HFFc6 (cell line): ENCODE measurements around the gene ORC2. TPM values are rescaled to one million over a fixed set of nuclear protein-coding genes. Genes with fewer than 3 reads are reported as not detected.

Experiments used
- DNase-seq: peaks from one replicate; pipeline ENCODE4 v3.0.0-alpha.2; 2018
- H3K27ac Mint-ChIP-seq: 2 replicates; pipeline ENCODE4 v1.8.0; 2020; ENCODE audit warnings: mild to moderate bottlenecking, mixed read lengths
- H3K27me3 Mint-ChIP-seq: 2 replicates; pipeline ENCODE4 v1.8.0; 2021; ENCODE audit warnings: mild to moderate bottlenecking, moderate library complexity, mixed read lengths; ENCODE audit not compliant: insufficient read depth
- H3K36me3 Mint-ChIP-seq: 2 replicates; pipeline ENCODE4 v1.8.0; 2021; ENCODE audit warnings: low read depth, mixed read lengths
- H3K4me1 Mint-ChIP-seq: 2 replicates; pipeline ENCODE4 v1.8.0; 2020; ENCODE audit warnings: low read depth, mixed read lengths
- H3K4me3 Mint-ChIP-seq: 2 replicates; pipeline ENCODE4 v1.8.0; 2020; ENCODE audit warnings: mild to moderate bottlenecking, moderate library complexity, mixed read lengths
- H3K9me3 Mint-ChIP-seq: 2 replicates; pipeline ENCODE4 v1.8.0; 2020; ENCODE audit warnings: mild to moderate bottlenecking, mixed read lengths
- long read RNA-seq: library from polyadenylated mRNA; unstranded; transcript quantifications from one replicate; pipeline ENCODE4 v2.0.0, GENCODE V29; 2019
- total RNA-seq, 6 experiments: library from RNA; stranded (reverse); fragmentation: NEBNext Ultra II Directional; extraction: Animal tissue kit (Norgen Biotek cat#: 25700); gene quantifications; 2 replicates in 1 of 6; 3 replicates in 5 of 6; pipeline ENCODE4 v1.2.3, GENCODE V29; 2021
- TF ChIP-seq, protein P1 (sequence below): fragments of 200-600 bp; sonication (generic); IDR thresholded peaks from 2 replicates; pipeline ENCODE4 v1.5.0; 2021; ENCODE audit warnings: antibody characterized with exemption, mild to moderate bottlenecking

The ORC2 gene
- total RNA-seq = 10 to 100 TPM; 22.1 to 31.9 (median 29.2) TPM
- long read RNA-seq, full-length matches to known transcripts = 7 of 17 reads
- long read RNA-seq, partial matches to known transcripts = 2 of 17 reads
- long read RNA-seq, other reads (novel, unspliced or antisense) = 8 of 17 reads

DNA sequence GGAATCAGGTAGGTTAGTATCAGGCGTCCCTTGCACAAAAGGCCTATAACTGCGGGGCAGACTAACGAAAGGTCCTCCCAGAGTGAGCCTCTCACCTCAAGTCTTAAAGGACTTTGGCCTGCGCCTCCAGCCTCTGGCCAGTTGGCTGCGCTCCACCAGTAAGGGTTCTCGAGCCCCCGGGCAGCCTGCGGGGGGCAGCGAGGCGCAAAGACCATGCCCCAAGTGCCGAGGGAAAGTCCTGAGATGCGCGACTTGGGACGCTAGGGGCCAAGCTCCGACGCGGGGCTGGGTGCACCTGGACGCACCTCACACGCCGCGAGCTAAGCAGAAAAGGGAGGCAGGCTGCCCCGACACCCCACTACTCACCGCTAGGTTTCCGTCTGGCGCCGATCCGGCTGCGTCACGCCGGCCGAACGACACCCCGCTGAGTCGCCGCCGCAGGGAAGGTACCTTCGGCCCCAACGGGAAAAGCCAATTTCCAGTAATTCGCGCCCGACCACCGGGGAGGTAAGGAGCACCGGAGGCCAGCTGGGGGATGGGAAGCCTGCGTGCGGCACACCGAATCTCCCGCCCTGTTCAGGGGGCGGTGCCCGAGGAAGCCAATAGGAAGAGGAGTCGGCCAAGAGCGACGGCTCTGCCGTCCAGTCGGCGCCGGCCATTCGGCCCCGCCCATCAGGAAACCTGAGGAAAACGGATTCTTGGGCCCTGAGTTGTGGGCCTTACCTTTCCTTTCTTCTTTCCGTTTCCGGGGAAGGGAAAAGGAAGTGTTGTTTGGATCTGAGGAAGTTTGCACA, at the start of gene ORC2:
Gene ORC2 (minus strand): TSS at position 537 of the 794 bp plus-strand sequence. CDS start 5,537 bp downstream, outside the sequence.
- H3K4me1 Mint-ChIP-seq = peaks cover 51% of the 10 kb centered on the region

DNA sequence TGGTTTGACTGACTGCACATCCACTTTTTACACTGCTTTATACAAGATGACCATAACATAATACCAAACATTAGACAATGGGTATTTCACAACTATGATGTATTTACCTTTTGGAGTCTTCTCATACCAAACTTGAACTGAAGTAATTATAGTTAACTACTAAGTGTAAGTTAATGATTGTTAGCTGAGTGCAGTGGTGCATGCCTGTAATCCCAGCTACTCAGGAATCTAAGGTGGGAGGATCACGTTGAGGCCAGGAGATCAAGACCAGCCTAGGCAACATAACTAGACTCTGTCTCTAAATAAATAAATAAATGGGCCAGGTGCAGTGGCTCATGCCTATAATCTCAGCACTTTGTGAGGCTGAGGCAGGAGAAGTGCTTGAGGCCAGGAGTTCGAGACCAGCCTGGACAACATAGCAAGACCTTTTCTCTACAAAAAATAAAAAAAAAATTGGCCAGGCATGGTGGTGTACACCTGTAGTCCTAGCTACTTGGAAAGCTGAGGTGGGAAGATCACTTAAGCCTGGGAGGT, 44.9 kb upstream of the ORC2 start:
- TF ChIP-seq, protein P1, sequence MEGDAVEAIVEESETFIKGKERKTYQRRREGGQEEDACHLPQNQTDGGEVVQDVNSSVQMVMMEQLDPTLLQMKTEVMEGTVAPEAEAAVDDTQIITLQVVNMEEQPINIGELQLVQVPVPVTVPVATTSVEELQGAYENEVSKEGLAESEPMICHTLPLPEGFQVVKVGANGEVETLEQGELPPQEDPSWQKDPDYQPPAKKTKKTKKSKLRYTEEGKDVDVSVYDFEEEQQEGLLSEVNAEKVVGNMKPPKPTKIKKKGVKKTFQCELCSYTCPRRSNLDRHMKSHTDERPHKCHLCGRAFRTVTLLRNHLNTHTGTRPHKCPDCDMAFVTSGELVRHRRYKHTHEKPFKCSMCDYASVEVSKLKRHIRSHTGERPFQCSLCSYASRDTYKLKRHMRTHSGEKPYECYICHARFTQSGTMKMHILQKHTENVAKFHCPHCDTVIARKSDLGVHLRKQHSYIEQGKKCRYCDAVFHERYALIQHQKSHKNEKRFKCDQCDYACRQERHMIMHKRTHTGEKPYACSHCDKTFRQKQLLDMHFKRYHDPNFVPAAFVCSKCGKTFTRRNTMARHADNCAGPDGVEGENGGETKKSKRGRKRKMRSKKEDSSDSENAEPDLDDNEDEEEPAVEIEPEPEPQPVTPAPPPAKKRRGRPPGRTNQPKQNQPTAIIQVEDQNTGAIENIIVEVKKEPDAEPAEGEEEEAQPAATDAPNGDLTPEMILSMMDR = no peak
- Mint-ChIP-seq H3K36me3 (peaks cover 7% of the 10 kb centered on the region), H3K27me3 (no peaks in the 10 kb centered on the region; the same call in 1 of the 2 replicates), H3K9me3 (no peaks in the 10 kb centered on the region), H3K4me3 (no peak overlapping the region), H3K4me1 (no peaks in the 10 kb centered on the region), H3K27ac (no peak overlapping the region)
- DNase-seq = no peak

More for the DNA sequence above, at the start of gene ORC2:
- Mint-ChIP-seq H3K4me3 (peak within 1 kb of the TSS; percentile 96), H3K36me3 (peaks cover 9% of the 10 kb centered on the region), H3K27me3 (peaks cover 6% of the 10 kb centered on the region; the same call in 1 of the 2 replicates), H3K9me3 (no peaks in the 10 kb centered on the region), H3K27ac (peak within 1 kb of the TSS; percentile 94)
- peak; percentile 89 for DNase-seq
- TF ChIP-seq, protein P1 = peak; percentile 80

DNA sequence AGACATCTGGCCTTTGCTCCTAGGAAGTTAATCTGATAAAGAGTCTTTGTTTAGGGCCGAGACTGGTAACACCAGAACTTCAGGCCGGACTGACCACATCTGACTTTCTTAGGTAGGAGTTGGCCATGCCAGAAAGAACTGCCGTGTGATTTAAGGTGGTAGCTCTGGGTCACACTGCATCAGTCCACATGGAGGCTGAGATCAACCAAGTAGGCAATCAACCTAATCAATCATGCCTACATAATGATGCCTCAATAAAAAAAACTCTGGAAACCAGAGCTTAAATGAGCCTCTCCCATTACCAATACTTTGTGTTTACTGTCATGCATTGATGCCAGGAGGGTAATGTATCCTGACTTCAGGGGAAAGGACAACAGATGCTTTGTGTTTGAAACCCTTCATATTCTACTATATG, 44.1 kb upstream of the ORC2 start:
- no peaks in the 10 kb centered on the region; the same call in 1 of the 2 replicates for H3K27me3 Mint-ChIP-seq
- no peak for DNase-seq
- H3K4me3 Mint-ChIP-seq = no peak overlapping the region
- TF ChIP-seq, protein P1 = no peak
- H3K27ac Mint-ChIP-seq = no peak overlapping the region
- H3K36me3 Mint-ChIP-seq = peaks cover 7% of the 10 kb centered on the region
- no peaks in the 10 kb centered on the region for H3K4me1 Mint-ChIP-seq
- H3K9me3 Mint-ChIP-seq = no peaks in the 10 kb centered on the region

DNA sequence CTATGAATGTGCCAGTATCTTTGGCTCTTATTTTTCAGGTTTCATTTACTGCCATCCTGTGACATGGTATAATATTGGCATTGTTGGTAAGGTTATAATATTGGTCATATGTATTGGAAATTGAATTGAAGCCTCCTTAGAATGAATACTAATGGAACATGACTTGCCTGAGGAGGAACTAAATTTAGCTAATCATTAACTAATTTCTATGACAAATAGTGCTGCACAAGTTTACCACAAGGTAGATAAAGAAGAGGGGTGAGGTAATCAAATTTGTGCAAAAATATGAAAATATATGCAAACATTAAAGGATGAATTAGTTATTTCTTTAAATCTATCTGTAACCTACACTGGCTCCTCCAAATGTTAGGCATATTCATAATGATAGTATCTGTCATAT, 43.2 kb upstream of the ORC2 start:
- TF ChIP-seq, protein P1 = no peak
- Mint-ChIP-seq H3K4me3 (no peak overlapping the region), H3K4me1 (no peaks in the 10 kb centered on the region), H3K36me3 (peaks cover 7% of the 10 kb centered on the region), H3K27ac (no peak overlapping the region), H3K9me3 (no peaks in the 10 kb centered on the region), H3K27me3 (no peaks in the 10 kb centered on the region; the same call in 1 of the 2 replicates)
- DNase-seq = no peak

DNA sequence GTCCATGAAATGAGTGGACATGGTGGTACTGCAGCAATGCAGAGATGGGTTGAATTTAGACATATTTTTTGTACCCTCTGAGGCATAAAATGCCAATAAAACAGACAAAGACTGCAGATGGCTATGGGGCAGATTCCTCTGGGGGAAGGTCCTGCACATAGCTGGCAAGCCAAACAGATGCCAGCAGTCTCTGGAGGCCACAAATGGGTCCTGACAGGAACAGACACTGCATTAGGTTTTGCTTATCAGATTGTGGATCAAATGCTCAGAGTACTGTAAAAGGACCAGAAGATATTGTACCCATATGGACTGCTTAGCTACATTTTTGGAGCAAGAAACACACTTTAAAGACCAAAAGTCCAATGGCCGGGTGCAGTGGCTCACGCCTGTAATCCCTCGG, 40.9 kb upstream of the ORC2 start:
- TF ChIP-seq, protein P1 = no peak
- Mint-ChIP-seq H3K27me3 (peaks cover 3% of the 10 kb centered on the region; the same call in 1 of the 2 replicates), H3K36me3 (peaks cover 7% of the 10 kb centered on the region), H3K9me3 (no peaks in the 10 kb centered on the region), H3K4me1 (no peaks in the 10 kb centered on the region), H3K27ac (no peak overlapping the region), H3K4me3 (no peak overlapping the region)
- DNase-seq = no peak
